A549 (cell line): ENCODE data around the gene ZBTB42. TPM values are rescaled to one million over a fixed set of nuclear protein-coding genes. Genes with fewer than 3 reads are reported as not detected.
A peak's percentile ranks its signal among the peaks of the same experiment; 100 is the strongest.

Experiments
- ATAC-seq, 2 experiments: fragments of 200-7000 bp in 1 of 2; fragments of >200 bp in 1 of 2; cut with Nextera tagmentation in 1 of 2; cut with Tn5 transposase in 1 of 2; 3 replicates each; pipeline versions ENCODE4 v1.8.0 to v1.9.1; 2018 to 2020; ENCODE audit warnings: mild to moderate bottlenecking in 1 of 2, moderate library complexity in 1 of 2
- CTCF ChIA-PET: fragments of 300-600 bp; sonication (Branson Sonifier 250); formaldehyde crosslinking; extraction: SDS; loops from one replicate; lab custom pipeline; 2021; ENCODE audit warnings: antibody characterized with exemption, inconsistent platforms; lab: Yijun Ruan, JAX
- POLR2A ChIA-PET: fragments of 350-600 bp; formaldehyde crosslinking; extraction: SDS; loops from one replicate; lab custom pipeline; 2021; ENCODE audit warnings: antibody characterized with exemption, inconsistent platforms; lab: Yijun Ruan, JAX
- DNase-seq, 2 experiments: peaks; one replicate each; pipeline versions ENCODE4 v3.0.0 to v3.0.0-alpha.2; 2011 to 2016; ENCODE audit warnings: low read depth in 1 of 2, low spot score in 1 of 2
- FAIRE-seq: peaks from 2 replicates; lab custom pipeline; 2011; peaks lifted over from hg19 to GRCh38; lab: Jason Lieb, UNC
- H3K27ac ChIP-seq, 2 experiments: fragments of >200 bp; sonication (Bioruptor Twin); formaldehyde crosslinking; 3 replicates each; pipeline ENCODE4 v1.5.1; 2016 to 2017
- H3K4me1 ChIP-seq: fragments of >200 bp; sonication (Bioruptor Twin); formaldehyde crosslinking; 3 replicates; pipeline ENCODE4 v1.6.1; 2016
- H3K4me2 ChIP-seq: fragments of >200 bp; sonication (Bioruptor Twin); formaldehyde crosslinking; 3 replicates; pipeline ENCODE4 v1.6.1; 2016
- H3K4me3 ChIP-seq: fragments of >200 bp; sonication (Bioruptor Twin); formaldehyde crosslinking; 3 replicates; pipeline ENCODE4 v1.5.1; 2016
- H3K9me3 ChIP-seq: fragments of >200 bp; sonication (Bioruptor Twin); formaldehyde crosslinking; 3 replicates; pipeline ENCODE4 v1.6.1; 2016
- CEBPB ChIP-seq, 2 experiments: fragments of >200 bp in 1 of 2; sonication (Bioruptor Twin) in 1 of 2; formaldehyde crosslinking in 1 of 2; IDR thresholded peaks; 2 replicates each; pipeline ENCODE4 v1.6.1; 2012 to 2016
- E2F6 ChIP-seq: IDR thresholded peaks from 2 replicates; pipeline ENCODE4 v1.6.1; 2012; ENCODE audit warnings: low read depth, borderline replicate concordance
- ELK1 ChIP-seq: fragments of 150-350 bp; IDR thresholded peaks from 2 replicates; pipeline ENCODE4 v1.6.1; 2014; ENCODE audit warnings: low read depth, mild to moderate bottlenecking, low read length
- HMGXB4 ChIP-seq: fragments of 250-450 bp; sonication (Bioruptor Pico); IDR thresholded peaks from 2 replicates; pipeline ENCODE4 v1.5.0; 2021; ENCODE audit warnings: mild to moderate bottlenecking, moderate library complexity, borderline replicate concordance
- HOXB13 ChIP-seq: fragments of 250-450 bp; sonication (Bioruptor Pico); IDR thresholded peaks from 2 replicates; pipeline ENCODE4 v1.5.0; 2020; ENCODE audit warnings: low read depth, mild to moderate bottlenecking, moderate library complexity
- HOXB5 ChIP-seq: fragments of 250-450 bp; sonication (Bioruptor Pico); IDR thresholded peaks from 2 replicates; pipeline ENCODE4 v1.5.0; 2020; ENCODE audit warnings: mild to moderate bottlenecking, moderate library complexity
- JUN ChIP-seq, 2 experiments: fragments of >200 bp; sonication (Bioruptor Twin); formaldehyde crosslinking; IDR thresholded peaks; 2 replicates in 1 of 2; 3 replicates in 1 of 2; pipeline ENCODE4 v1.6.1; 2016 to 2017
- KDM1A ChIP-seq: fragments of 200-600 bp; sonication (generic); IDR thresholded peaks from 2 replicates; pipeline ENCODE4 v1.6.1; 2016; ENCODE audit warnings: low read depth, mild to moderate bottlenecking
- KDM5A ChIP-seq: fragments of 200-600 bp; sonication (generic); IDR thresholded peaks from 2 replicates; pipeline ENCODE4 v1.6.1; 2016; ENCODE audit warnings: antibody characterized with exemption, mild to moderate bottlenecking
- MAZ ChIP-seq: fragments of 150-350 bp; IDR thresholded peaks from 2 replicates; pipeline ENCODE4 v1.6.1; 2014; ENCODE audit warnings: antibody characterized with exemption, low read depth, low read length, borderline replicate concordance
- MYC ChIP-seq: IDR thresholded peaks from 2 replicates; pipeline ENCODE4 v1.6.1; 2012; ENCODE audit warnings: mild to moderate bottlenecking, inconsistent platforms, low read length, improper control_type of control experiment, borderline replicate concordance
- NPAS2 ChIP-seq: fragments of 250-450 bp; sonication (Bioruptor Pico); IDR thresholded peaks from 2 replicates; pipeline ENCODE4 v1.8.0; 2022; ENCODE audit warnings: mild to moderate bottlenecking, moderate library complexity, borderline replicate concordance
- PHF8 ChIP-seq: fragments of 200-600 bp; sonication (generic); IDR thresholded peaks from 2 replicates; pipeline ENCODE4 v1.6.1; 2016; ENCODE audit warnings: low read depth, mild to moderate bottlenecking, antibody characterized with exemption, moderate library complexity, borderline replicate concordance
- POLR2AphosphoS2 ChIP-seq: conservative IDR thresholded peaks from 2 replicates; pipeline ENCODE4 v1.6.1; 2012; ENCODE audit warnings: low read length, improper control_type of control experiment, inconsistent platforms
- RARB ChIP-seq: fragments of 250-450 bp; sonication (Bioruptor Pico); IDR thresholded peaks from 2 replicates; pipeline ENCODE4 v1.8.0; 2021; ENCODE audit warnings: mild to moderate bottlenecking, moderate library complexity
- RCOR1 ChIP-seq: fragments of 150-350 bp; IDR thresholded peaks from 2 replicates; pipeline ENCODE4 v1.6.1; 2014; ENCODE audit warnings: antibody characterized with exemption, low read length, low read depth
- SMC3 ChIP-seq: fragments of >200 bp; sonication (Bioruptor Twin); formaldehyde crosslinking; IDR thresholded peaks from 3 replicates; pipeline ENCODE4 v1.6.1; 2018; ENCODE audit warnings: inconsistent platforms
- TFCP2L1 ChIP-seq: fragments of 250-450 bp; sonication (Bioruptor Pico); IDR thresholded peaks from 2 replicates; pipeline ENCODE4 v1.5.0; 2021; ENCODE audit warnings: mild to moderate bottlenecking
- ZFP36 ChIP-seq: fragments of 450-650 bp; IDR thresholded peaks from 2 replicates; pipeline ENCODE4 v1.6.1; 2014; ENCODE audit warnings: borderline replicate concordance; ENCODE audit not compliant: partially characterized antibody
- WGBS: methylation state at CpG from one replicate; pipeline ENCODE4 v1.1.6; 2017; ENCODE audit errors: missing lambda C conversion rate; 5-methylcytosine and 5-hydroxymethylcytosine counted together
- polyA plus RNA-seq, 4 experiments: library from polyadenylated mRNA; depleted of rRNA in 3 of 4; stranded (reverse); fragments of >200 nt; fragmentation: RNase III in 1 of 4; extraction: RNeasy Plus Mini Kit Qiagen cat#74134 plus additional on column Dnase treatment in 1 of 4; gene quantifications; 2 replicates in 3 of 4; 3 replicates in 1 of 4; pipeline ENCODE4 v1.2.3, GENCODE V29; 2011 to 2017
- TF ChIP-seq, protein P1 (sequence below): fragments of 200-600 bp; sonication (generic); IDR thresholded peaks from 2 replicates; pipeline ENCODE4 v1.6.1; 2016; ENCODE audit warnings: antibody characterized with exemption, mild to moderate bottlenecking, moderate library complexity
- TF ChIP-seq, protein P2 (sequence below): fragments of 250-450 bp; sonication (Bioruptor Pico); IDR thresholded peaks from 2 replicates; pipeline ENCODE4 v1.5.0; 2020; ENCODE audit warnings: low read depth, mild to moderate bottlenecking, moderate library complexity
- TF ChIP-seq, protein P3 (sequence below): fragments of >200 bp; sonication (Bioruptor Twin); formaldehyde crosslinking; IDR thresholded peaks from 2 replicates; pipeline ENCODE4 v1.6.1; 2016
- TF ChIP-seq, protein P4 (sequence below): fragments of >200 bp; sonication (Bioruptor Twin); formaldehyde crosslinking; IDR thresholded peaks from 3 replicates; pipeline ENCODE4 v1.6.1; 2016

ZBTB42 gene
- polyA plus RNA-seq, 2 of the 4 experiments (the other 2 are of a cell fraction) = 1.6 to 2.6 TPM

DNA sequence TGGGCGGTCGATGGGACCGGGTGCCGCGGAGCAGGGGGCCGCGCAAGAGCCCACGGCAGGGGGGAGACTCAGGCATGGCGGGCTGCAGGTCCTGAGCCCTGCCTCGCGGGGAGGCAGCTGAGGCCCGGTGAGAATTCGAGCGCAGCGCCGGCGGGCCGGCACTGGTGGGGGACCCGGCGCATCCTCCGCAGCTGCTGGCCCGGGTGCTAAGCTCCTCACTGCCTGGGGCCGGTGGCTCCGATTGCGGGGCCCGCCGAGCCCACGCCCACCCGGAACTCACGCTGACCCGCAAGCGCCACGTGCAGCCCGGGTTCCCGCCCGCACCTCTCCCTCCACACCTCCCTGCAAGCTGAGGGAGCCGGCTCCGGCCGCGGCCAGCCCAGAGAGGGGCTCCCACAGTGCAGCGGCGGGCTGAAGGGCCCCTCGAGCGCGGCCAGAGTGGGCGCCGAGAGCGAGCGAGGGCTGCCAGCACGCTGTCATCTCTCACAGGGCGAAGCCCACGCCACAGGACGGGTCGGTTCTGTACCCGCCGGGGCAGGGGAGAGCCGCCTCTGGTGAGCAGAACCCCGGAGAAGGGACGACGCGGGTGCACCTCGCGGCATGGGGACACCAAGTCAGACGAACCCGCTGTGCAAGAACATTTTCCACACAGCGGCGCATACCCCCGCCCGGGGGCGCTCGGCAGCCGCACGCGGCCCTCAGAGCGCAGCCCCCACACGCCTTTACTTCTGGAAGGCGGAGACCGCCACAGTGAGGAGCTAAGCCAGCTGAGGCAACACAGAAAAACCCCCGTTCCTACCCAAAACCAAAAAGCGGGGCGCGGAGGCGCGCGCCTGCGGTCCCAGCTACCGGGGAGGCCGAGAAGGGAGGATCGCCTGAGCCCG, 49.1 kb upstream of the ZBTB42 start:
- ChIA-PET CTCF (interaction anchor here (0.6 to 5.1 kb wide), 9 partner anchors 11 to 86 kb away, joined by 3 to 41 read pairs (median 4); partner anchors contain the start of gene ADSS1), POLR2A (interaction anchor here (0.9 to 1.4 kb wide), 7 partner anchors 17 to 219 kb away, joined by 3 to 7 read pairs (median 4); no protein-coding TSS in a partner anchor)
- no peak for DNase-seq
- peaks cover 28% of the 10 kb centered on the region for H3K4me1 ChIP-seq
- peak overlapping the region; percentile 70 to 89 for H3K27ac ChIP-seq
- ATAC-seq = no peak
- no peak for FAIRE-seq
- TF ChIP-seq TFCP2L1 (CRISPR knock-in tag) (0 out of 2 replicates have a peak, but pooled peaks have one; percentile 12), SMC3 (no peak), ZFP36 (no peak), PHF8 (no peak), E2F6 (no peak)
- peak overlapping the region; percentile 88 for H3K4me2 ChIP-seq
- WGBS = 73% methylated on average over 61 of the region's 90 CpGs
- peak overlapping the region; percentile 49 for H3K4me3 ChIP-seq
- H3K9me3 ChIP-seq = no peaks in the 10 kb centered on the region; the same call in 2 of the 3 replicates

DNA sequence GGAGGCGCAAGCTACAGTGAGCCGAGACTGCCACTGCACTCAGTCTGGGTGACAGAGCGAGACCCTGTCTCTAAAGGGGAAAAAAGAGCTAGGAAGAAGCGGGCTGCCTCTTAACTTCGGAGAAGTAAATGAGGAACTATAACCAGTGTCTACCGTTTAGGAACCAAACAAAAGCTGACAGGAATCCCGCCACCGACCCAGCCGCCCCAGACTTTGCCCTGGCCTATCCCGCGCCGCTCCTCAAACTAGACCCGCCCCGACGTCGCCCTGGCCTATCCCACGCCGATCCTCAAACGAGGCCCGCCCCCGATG, 48.5 kb upstream of the ZBTB42 start:
- no peak for FAIRE-seq
- TF ChIP-seq KDM5A (no peak), ZFP36 (no peak), HMGXB4 (CRISPR knock-in tag) (no peak), HOXB5 (CRISPR knock-in tag) (no peak), MYC (no peak), RARB (CRISPR knock-in tag) (no peak), POLR2AphosphoS2 (no peak), HOXB13 (CRISPR knock-in tag) (no peak), ELK1 (no peak), JUN (IDR thresholded peaks at IDR 0.05) (no peak), CEBPB (IDR thresholded peaks at IDR 0.05) (no peak), RCOR1 (no peak), NPAS2 (CRISPR knock-in tag) (no peak), MAZ (no peak), KDM1A (no peak), PHF8 (no peak)
- TF ChIP-seq, protein P1, sequence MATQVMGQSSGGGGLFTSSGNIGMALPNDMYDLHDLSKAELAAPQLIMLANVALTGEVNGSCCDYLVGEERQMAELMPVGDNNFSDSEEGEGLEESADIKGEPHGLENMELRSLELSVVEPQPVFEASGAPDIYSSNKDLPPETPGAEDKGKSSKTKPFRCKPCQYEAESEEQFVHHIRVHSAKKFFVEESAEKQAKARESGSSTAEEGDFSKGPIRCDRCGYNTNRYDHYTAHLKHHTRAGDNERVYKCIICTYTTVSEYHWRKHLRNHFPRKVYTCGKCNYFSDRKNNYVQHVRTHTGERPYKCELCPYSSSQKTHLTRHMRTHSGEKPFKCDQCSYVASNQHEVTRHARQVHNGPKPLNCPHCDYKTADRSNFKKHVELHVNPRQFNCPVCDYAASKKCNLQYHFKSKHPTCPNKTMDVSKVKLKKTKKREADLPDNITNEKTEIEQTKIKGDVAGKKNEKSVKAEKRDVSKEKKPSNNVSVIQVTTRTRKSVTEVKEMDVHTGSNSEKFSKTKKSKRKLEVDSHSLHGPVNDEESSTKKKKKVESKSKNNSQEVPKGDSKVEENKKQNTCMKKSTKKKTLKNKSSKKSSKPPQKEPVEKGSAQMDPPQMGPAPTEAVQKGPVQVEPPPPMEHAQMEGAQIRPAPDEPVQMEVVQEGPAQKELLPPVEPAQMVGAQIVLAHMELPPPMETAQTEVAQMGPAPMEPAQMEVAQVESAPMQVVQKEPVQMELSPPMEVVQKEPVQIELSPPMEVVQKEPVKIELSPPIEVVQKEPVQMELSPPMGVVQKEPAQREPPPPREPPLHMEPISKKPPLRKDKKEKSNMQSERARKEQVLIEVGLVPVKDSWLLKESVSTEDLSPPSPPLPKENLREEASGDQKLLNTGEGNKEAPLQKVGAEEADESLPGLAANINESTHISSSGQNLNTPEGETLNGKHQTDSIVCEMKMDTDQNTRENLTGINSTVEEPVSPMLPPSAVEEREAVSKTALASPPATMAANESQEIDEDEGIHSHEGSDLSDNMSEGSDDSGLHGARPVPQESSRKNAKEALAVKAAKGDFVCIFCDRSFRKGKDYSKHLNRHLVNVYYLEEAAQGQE = no peak
- TF ChIP-seq, protein P2, sequence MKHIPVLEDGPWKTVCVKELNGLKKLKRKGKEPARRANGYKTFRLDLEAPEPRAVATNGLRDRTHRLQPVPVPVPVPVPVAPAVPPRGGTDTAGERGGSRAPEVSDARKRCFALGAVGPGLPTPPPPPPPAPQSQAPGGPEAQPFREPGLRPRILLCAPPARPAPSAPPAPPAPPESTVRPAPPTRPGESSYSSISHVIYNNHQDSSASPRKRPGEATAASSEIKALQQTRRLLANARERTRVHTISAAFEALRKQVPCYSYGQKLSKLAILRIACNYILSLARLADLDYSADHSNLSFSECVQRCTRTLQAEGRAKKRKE = no peak
- TF ChIP-seq, protein P3, sequence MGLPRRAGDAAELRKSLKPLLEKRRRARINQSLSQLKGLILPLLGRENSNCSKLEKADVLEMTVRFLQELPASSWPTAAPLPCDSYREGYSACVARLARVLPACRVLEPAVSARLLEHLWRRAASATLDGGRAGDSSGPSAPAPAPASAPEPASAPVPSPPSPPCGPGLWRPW = no peak
- TF ChIP-seq, protein P4, sequence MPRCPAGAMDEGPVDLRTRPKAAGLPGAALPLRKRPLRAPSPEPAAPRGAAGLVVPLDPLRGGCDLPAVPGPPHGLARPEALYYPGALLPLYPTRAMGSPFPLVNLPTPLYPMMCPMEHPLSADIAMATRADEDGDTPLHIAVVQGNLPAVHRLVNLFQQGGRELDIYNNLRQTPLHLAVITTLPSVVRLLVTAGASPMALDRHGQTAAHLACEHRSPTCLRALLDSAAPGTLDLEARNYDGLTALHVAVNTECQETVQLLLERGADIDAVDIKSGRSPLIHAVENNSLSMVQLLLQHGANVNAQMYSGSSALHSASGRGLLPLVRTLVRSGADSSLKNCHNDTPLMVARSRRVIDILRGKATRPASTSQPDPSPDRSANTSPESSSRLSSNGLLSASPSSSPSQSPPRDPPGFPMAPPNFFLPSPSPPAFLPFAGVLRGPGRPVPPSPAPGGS = no peak
- Histone ChIP-seq H3K4me3 (peak overlapping the region; percentile 49), H3K4me1 (peaks cover 28% of the 10 kb centered on the region), H3K4me2 (peak overlapping the region; percentile 88), H3K27ac (peak overlapping the region; percentile 70 to 89), H3K9me3 (no peaks in the 10 kb centered on the region; the same call in 2 of the 3 replicates)
- ChIA-PET CTCF (interaction anchor here (0.6 to 5.1 kb wide), 7 partner anchors 12 to 78 kb away, joined by 3 to 41 read pairs (median 4); no protein-coding TSS in a partner anchor), POLR2A (interaction anchor here (0.6 to 1.4 kb wide), 8 partner anchors 18 to 268 kb away, joined by 3 to 7 read pairs (median 4); partner anchors contain the start of gene CDCA4)
- peak; percentile 40 to 93 for ATAC-seq
- peak in 1 of 2 experiments; percentile 95 for DNase-seq
- 4% methylated on average over 20 of the region's 21 CpGs for WGBS
